ENCODE results near the gene ZMIZ1. TPM values are rescaled to one million over a fixed set of nuclear protein-coding genes. Genes with fewer than 3 reads are reported as not detected.

The ZMIZ1 gene
- total RNA-seq, 1 experiment from 2014 or later: 28.4 TPM

DNA sequence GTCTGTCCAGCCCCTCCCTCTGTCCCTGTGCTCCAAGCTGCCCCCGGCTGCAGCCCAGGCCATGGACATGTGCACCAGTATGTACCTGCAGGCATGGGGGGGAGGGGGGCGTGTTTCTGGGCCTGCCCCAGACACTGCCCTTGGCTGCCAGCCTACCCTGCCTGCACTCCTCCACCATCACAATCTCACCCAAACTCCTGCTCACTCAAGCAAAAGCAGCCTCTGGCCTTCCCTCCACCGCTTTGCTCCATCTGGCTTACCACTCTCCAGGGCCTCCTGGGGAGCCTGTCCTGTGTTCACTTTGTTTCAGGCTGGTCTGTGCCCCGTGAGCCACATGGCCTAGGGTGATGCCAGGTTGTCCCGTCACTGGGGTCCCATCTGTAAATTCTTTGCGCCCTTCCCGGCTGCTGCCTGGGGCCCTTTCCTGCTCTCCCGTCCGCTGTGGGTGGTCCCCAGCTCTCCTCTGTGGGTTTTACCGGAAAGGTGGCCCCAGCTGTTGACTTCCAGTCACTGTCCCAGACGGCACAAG lies 245.2 kb downstream of the ZMIZ1 start:
- TF ChIP-seq POLR2A (IDR thresholded peaks at IDR 0.05; ENCODE audit: borderline replicate concordance, extremely low read depth, insufficient read depth, insufficient read length) (no peak), ELF1 (IDR thresholded peaks at IDR 0.05; ENCODE audit: borderline replicate concordance, low read depth) (no peak), EZH2 (IDR thresholded peaks at IDR 0.05) (no peak), TCF7L2 (IDR thresholded peaks at IDR 0.05; ENCODE audit: borderline replicate concordance, extremely low read depth, insufficient read depth, insufficient read length) (no peak)
- TF ChIP-seq, protein P1, sequence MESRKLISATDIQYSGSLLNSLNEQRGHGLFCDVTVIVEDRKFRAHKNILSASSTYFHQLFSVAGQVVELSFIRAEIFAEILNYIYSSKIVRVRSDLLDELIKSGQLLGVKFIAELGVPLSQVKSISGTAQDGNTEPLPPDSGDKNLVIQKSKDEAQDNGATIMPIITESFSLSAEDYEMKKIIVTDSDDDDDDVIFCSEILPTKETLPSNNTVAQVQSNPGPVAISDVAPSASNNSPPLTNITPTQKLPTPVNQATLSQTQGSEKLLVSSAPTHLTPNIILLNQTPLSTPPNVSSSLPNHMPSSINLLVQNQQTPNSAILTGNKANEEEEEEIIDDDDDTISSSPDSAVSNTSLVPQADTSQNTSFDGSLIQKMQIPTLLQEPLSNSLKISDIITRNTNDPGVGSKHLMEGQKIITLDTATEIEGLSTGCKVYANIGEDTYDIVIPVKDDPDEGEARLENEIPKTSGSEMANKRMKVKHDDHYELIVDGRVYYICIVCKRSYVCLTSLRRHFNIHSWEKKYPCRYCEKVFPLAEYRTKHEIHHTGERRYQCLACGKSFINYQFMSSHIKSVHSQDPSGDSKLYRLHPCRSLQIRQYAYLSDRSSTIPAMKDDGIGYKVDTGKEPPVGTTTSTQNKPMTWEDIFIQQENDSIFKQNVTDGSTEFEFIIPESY (IDR thresholded peaks at IDR 0.05; ENCODE audit: extremely low read depth, insufficient replicate concordance, low read length): no peak
- Histone ChIP-seq H2AFZ (ENCODE audit: low read depth, low read length, poor library complexity, severe bottlenecking) (no peak overlapping the region), H3K9me3 (ENCODE audit: control insufficient read depth in 1 of 2, insufficient read depth in 1 of 2, low read depth in 1 of 2, low read length in 2 of 2) (no peaks in the 10 kb centered on the region), H3K4me3 (replicated peaks in 1 of 2; ENCODE audit: low read depth in 1 of 2, low read length in 2 of 2) (no peak overlapping the region), H3K36me3 (ENCODE audit: control insufficient read depth in 1 of 2, insufficient read depth in 2 of 2, low read length in 2 of 2) (peaks cover 0 to 4% of the 10 kb centered on the region in 2 experiments; a peak in 1 of 4 replicates), H3K4me2 (ENCODE audit: low read length) (no peak overlapping the region), H3K9ac (ENCODE audit: low read length) (no peak overlapping the region), H4K20me1 (ENCODE audit: insufficient read depth) (no peaks in the 10 kb centered on the region), H3K27me3 (ENCODE audit: insufficient read depth, low read length) (no peaks in the 10 kb centered on the region), H3K9me2 (ENCODE audit: insufficient read depth) (no peaks in the 10 kb centered on the region), H3K4me1 (ENCODE audit: control insufficient read depth in 1 of 2, insufficient read depth in 2 of 2, low read length in 2 of 2) (peaks cover 20% of the 10 kb centered on the region in 2 experiments), H3K27ac (ENCODE audit: low read depth, low read length) (no peak overlapping the region), H3K79me2 (ENCODE audit: insufficient read depth, low read length) (no peaks in the 10 kb centered on the region)
- CTCF ChIA-PET: no interaction called here
- POLR2A ChIA-PET: no interaction called here
- RAD21 ChIA-PET (ENCODE audit: low non-redundant PET in 1 of 2, low total read pairs in 2 of 2, uncharacterized antibody in 2 of 2, unreplicated experiment in 2 of 2): no interaction called here
- no peak for DNase-seq (ENCODE audit: low read depth, low spot score)
- no peak for ATAC-seq
- no TSS peak for BruUV-seq (replicated peaks)
- intact Hi-C loops (cut with micrococcal nuclease): no loop called here
